Vagina (tissue), 2 donors: ENCODE data around the gene ZNF536.

Experiments
- POLR2A ChIP-seq, 2 donors: fragments of 450-650 bp; IDR thresholded peaks; one replicate each; pipeline ENCODE4 v1.6.1; 2017; ENCODE audit warnings: antibody characterized with exemption in 2 of 2, mild to moderate bottlenecking in 2 of 2, moderate library complexity in 2 of 2
- TF ChIP-seq, protein P1 (sequence below), 3 experiments: fragments of 450-650 bp in 2 of 3; fragments of 200-600 bp in 1 of 3; sonication (generic) in 1 of 3; IDR thresholded peaks; one replicate each; pipeline ENCODE4 v1.5.1; 2017 to 2019; ENCODE audit warnings: antibody characterized with exemption in 3 of 3, mild to moderate bottlenecking in 2 of 3, moderate library complexity in 2 of 3

DNA sequence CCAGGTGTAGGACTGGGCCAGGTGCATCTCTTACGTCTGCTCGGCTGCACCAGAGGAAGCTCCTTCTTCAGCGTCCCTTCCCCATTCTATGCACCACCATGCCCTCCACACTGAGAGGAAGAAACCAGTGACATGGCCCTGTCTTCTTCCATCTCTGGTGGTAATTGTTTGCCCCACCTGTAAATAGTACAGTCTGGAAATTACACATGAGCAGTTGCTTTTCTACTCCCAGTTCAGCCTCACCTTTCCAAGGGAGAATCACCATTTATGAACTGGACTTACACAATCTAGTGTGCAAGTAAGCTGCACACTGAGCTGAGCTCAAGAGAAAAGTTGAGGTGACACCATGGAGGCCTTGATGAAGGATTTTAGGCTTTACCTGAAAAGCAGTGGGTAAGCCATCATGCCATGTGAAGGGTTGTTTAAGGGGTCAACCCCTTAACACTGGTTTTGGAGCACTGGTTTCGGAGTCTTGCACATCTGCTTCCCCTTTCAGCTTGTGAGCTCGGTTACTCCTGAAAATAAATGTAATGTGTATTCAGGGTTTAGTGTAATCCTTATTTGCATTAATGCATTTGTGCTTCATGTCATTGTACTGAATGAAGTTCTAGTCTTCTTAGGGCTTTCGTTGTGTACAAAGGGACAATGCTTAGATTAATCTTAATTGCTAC is 22.4 kb downstream of the ZNF536 start:
- no peak for TF ChIP-seq POLR2A (IDR thresholded peaks at IDR 0.05)
- TF ChIP-seq, protein P1, sequence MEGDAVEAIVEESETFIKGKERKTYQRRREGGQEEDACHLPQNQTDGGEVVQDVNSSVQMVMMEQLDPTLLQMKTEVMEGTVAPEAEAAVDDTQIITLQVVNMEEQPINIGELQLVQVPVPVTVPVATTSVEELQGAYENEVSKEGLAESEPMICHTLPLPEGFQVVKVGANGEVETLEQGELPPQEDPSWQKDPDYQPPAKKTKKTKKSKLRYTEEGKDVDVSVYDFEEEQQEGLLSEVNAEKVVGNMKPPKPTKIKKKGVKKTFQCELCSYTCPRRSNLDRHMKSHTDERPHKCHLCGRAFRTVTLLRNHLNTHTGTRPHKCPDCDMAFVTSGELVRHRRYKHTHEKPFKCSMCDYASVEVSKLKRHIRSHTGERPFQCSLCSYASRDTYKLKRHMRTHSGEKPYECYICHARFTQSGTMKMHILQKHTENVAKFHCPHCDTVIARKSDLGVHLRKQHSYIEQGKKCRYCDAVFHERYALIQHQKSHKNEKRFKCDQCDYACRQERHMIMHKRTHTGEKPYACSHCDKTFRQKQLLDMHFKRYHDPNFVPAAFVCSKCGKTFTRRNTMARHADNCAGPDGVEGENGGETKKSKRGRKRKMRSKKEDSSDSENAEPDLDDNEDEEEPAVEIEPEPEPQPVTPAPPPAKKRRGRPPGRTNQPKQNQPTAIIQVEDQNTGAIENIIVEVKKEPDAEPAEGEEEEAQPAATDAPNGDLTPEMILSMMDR (IDR thresholded peaks at IDR 0.05): no peak
